Esophagus muscularis mucosa (tissue), 3 donors: ENCODE results near the gene KIAA1958.

Experiments used
- POLR2AphosphoS5 ChIP-seq, 2 donors: sonication (generic); formaldehyde crosslinking; IDR thresholded peaks; one replicate each; pipeline ENCODE4 v1.6.1; 2017; ENCODE audit warnings: antibody characterized with exemption in 2 of 2
- TF ChIP-seq, protein P1 (sequence below), 3 experiments: fragments of 200-600 bp in 2 of 3; fragments of 450-650 bp in 1 of 3; sonication (generic) in 2 of 3; IDR thresholded peaks; one replicate each; pipeline ENCODE4 v1.5.1; 2017 to 2019; ENCODE audit warnings: antibody characterized with exemption in 3 of 3, mild to moderate bottlenecking in 2 of 3, moderate library complexity in 1 of 3

DNA sequence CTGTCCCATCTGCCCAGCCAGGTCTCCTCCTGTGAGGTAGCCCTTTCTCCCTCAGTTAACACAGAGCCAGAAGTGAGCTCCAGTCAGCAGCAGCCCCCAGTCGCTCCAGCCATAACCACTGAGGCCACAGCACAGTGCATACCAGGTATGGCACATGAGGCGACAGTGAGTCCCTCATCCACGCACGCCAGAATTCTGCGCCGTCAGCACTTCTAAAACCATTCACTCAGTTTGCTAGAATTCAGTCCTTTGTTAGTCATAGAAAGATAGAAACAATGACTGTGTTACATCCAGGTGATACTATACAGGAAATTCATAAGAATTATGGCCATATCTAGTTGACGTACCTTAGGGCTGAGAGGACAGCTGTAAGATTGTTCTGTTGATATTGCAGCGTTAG is 88.5 kb downstream of the KIAA1958 start:
- TF ChIP-seq, protein P1, sequence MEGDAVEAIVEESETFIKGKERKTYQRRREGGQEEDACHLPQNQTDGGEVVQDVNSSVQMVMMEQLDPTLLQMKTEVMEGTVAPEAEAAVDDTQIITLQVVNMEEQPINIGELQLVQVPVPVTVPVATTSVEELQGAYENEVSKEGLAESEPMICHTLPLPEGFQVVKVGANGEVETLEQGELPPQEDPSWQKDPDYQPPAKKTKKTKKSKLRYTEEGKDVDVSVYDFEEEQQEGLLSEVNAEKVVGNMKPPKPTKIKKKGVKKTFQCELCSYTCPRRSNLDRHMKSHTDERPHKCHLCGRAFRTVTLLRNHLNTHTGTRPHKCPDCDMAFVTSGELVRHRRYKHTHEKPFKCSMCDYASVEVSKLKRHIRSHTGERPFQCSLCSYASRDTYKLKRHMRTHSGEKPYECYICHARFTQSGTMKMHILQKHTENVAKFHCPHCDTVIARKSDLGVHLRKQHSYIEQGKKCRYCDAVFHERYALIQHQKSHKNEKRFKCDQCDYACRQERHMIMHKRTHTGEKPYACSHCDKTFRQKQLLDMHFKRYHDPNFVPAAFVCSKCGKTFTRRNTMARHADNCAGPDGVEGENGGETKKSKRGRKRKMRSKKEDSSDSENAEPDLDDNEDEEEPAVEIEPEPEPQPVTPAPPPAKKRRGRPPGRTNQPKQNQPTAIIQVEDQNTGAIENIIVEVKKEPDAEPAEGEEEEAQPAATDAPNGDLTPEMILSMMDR (IDR thresholded peaks at IDR 0.05), result no peak
- no peak for TF ChIP-seq POLR2AphosphoS5 (IDR thresholded peaks at IDR 0.05)
